OCI-LY3 (cell line): ENCODE measurements around the gene BTBD17.

Experiments used
- CTCF ChIP-seq: fragments of 200-600, 300-600 bp; sonication (generic); IDR thresholded peaks from 2 replicates; pipeline ENCODE4 v1.5.1; 2014; ENCODE audit warnings: antibody characterized with exemption, low read length, low read depth
- EZH2phosphoT487 ChIP-seq: fragments of 200-600 bp; shearing (Covaris generic); IDR thresholded peaks from 2 replicates; pipeline ENCODE4 v1.6.1; 2018; ENCODE audit warnings: antibody characterized with exemption, mixed run types, low read depth

- TF ChIP-seq CTCF = no peak
- TF ChIP-seq EZH2phosphoT487 = no peak
Measured at GRCh38 chr17:74347646-74348045, 14.0 kb downstream of the BTBD17 start.
